ENCODE data around the gene POC1B. TPM values are rescaled to one million over a fixed set of nuclear protein-coding genes. Genes with fewer than 3 reads are reported as not detected.

POC1B gene
- total RNA-seq, 1 experiment from 2014 or later: 17.8 TPM

DNA sequence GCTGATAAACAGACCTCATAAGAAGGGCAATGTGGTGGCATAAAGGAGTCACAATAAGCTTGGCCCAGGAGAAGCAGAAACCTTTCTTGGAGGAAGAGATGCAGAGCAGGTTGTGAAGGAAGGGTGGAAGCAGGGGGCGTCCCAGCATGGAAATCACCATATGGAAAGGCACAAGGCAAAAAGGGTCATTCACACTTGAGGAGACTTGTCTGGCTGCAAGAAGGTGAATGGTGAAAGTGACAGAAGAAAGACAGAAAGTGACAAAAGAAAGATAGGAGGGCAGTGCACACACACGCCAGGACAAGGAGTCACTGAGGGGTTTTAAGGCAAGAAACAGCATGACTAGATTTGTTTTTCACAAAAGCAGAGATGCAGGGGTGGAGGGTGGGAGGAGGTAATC lies 39.6 kb downstream of the POC1B start (continued):
- TF ChIP-seq SOX15 (CRISPR knock-in tag; IDR thresholded peaks at IDR 0.05) (no peak), HMGA2 (CRISPR knock-in tag; IDR thresholded peaks at IDR 0.05) (no peak)

GRCh38 chr12:89484470-89484869 lies 41.4 kb downstream of the POC1B start:
- ATAC-seq (no peak), DNase-seq (ENCODE audit: low spot score) (no peak)
- Mint-ChIP-seq H3K4me3 (no peak overlapping the region), H3K27me3 (ENCODE audit: low read depth) (no peaks in the 10 kb centered on the region), H3K9me3 (no peaks in the 10 kb centered on the region), H3K4me1 (peaks cover 14% of the 10 kb centered on the region), H3K27ac (no peak overlapping the region), H3K36me3 (no peaks in the 10 kb centered on the region)
- ChIA-PET CTCF (no interaction called here), POLR2A (interaction anchor here (0.6 kb wide), 1 partner anchor 130 kb away, joined by 4 read pairs; no protein-coding TSS in a partner anchor)
- no peak for TF ChIP-seq TCF7 (CRISPR knock-in tag; IDR thresholded peaks at IDR 0.05; ENCODE audit: low read depth)
- TF ChIP-seq ZBTB21 (CRISPR knock-in tag; IDR thresholded peaks at IDR 0.05; ENCODE audit: borderline replicate concordance): no peak
- no peak for TF ChIP-seq NR3C1 (CRISPR knock-in tag; conservative IDR thresholded peaks at IDR 0.05; ENCODE audit: low read depth)
- no peak for TF ChIP-seq EMX1 (CRISPR knock-in tag; IDR thresholded peaks at IDR 0.05)
- TF ChIP-seq, protein P1, sequence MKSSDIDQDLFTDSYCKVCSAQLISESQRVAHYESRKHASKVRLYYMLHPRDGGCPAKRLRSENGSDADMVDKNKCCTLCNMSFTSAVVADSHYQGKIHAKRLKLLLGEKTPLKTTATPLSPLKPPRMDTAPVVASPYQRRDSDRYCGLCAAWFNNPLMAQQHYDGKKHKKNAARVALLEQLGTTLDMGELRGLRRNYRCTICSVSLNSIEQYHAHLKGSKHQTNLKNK (CRISPR knock-in tag; IDR thresholded peaks at IDR 0.05): no peak
- no peak for TF ChIP-seq IRF2 (CRISPR knock-in tag; IDR thresholded peaks at IDR 0.05; ENCODE audit: borderline replicate concordance, low read depth)
- TF ChIP-seq ZBTB43 (CRISPR knock-in tag; IDR thresholded peaks at IDR 0.05): no peak
- no peak for TF ChIP-seq AFF4 (CRISPR knock-in tag; IDR thresholded peaks at IDR 0.05; ENCODE audit: borderline replicate concordance)
- no peak for TF ChIP-seq FOXP4 (CRISPR knock-in tag; IDR thresholded peaks at IDR 0.05)
- TF ChIP-seq TP53 (CRISPR knock-in tag; IDR thresholded peaks at IDR 0.05): no peak
- no peak for TF ChIP-seq SOX15 (CRISPR knock-in tag; IDR thresholded peaks at IDR 0.05)

GRCh38 chr12:89481213-89481914 lies 44.5 kb downstream of the POC1B start:
- Mint-ChIP-seq H3K36me3 (no peaks in the 10 kb centered on the region), H3K4me3 (no peak overlapping the region), H3K27me3 (ENCODE audit: low read depth) (no peaks in the 10 kb centered on the region), H3K27ac (no peak overlapping the region), H3K4me1 (peaks cover 12% of the 10 kb centered on the region), H3K9me3 (no peaks in the 10 kb centered on the region)
- ATAC-seq: no peak
- POLR2A ChIA-PET: no interaction called here
- CTCF ChIA-PET: no interaction called here
- DNase-seq (ENCODE audit: low spot score): no peak
- TF ChIP-seq SOX15 (CRISPR knock-in tag; IDR thresholded peaks at IDR 0.05) (no peak), FOXP1 (CRISPR knock-in tag; IDR thresholded peaks at IDR 0.05; ENCODE audit: borderline replicate concordance) (no peak), TEAD4 (CRISPR knock-in tag; IDR thresholded peaks at IDR 0.05) (no peak), ESRRA (CRISPR knock-in tag; IDR thresholded peaks at IDR 0.05; ENCODE audit: borderline replicate concordance) (no peak), ZNF512 (CRISPR knock-in tag; IDR thresholded peaks at IDR 0.05; ENCODE audit: borderline replicate concordance) (no peak), NFE2L1 (CRISPR knock-in tag; IDR thresholded peaks at IDR 0.05) (no peak), FOXK1 (CRISPR knock-in tag; IDR thresholded peaks at IDR 0.05) (no peak), ZNF317 (CRISPR knock-in tag; IDR thresholded peaks at IDR 0.05; ENCODE audit: borderline replicate concordance, low read depth) (no peak), NFATC4 (CRISPR knock-in tag; IDR thresholded peaks at IDR 0.05) (no peak), ZNF396 (CRISPR knock-in tag; IDR thresholded peaks at IDR 0.05; ENCODE audit: borderline replicate concordance) (no peak)

All from WTC11 (cell line).